ENCODE results near the gene TMEM222. TPM values are rescaled to one million over a fixed set of nuclear protein-coding genes. Genes with fewer than 3 reads are reported as not detected.

The TMEM222 gene
- total RNA-seq, 4 donors from 2014 or later = 17.3 to 27.1 (median 23.7) TPM

DNA sequence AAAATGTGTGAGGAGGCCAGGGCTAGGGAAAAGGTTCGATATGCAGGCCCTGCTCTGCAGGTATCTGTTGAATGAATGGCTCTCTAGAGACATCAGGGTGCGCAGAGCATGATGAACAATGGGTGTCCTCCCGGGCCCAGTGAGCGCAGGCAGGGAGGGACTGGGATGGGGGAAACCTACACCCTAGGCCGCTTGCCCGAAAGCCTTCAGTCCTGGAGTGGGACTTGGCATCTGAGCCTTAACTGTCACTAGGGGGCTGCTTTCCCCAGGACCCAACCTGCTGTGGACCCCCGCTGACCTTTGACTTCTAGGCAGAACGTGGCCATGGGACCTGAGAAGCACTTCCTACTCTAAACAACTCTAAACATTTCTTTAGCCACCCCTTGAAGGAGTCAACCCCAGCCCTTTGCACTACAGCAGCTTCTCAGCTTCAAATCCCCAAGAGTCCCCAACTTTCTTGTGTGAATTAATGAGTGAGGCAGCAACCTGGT, 45.2 kb downstream of the TMEM222 start:
- ATAC-seq (ENCODE audit: low FRiP score) = no peak

DNA sequence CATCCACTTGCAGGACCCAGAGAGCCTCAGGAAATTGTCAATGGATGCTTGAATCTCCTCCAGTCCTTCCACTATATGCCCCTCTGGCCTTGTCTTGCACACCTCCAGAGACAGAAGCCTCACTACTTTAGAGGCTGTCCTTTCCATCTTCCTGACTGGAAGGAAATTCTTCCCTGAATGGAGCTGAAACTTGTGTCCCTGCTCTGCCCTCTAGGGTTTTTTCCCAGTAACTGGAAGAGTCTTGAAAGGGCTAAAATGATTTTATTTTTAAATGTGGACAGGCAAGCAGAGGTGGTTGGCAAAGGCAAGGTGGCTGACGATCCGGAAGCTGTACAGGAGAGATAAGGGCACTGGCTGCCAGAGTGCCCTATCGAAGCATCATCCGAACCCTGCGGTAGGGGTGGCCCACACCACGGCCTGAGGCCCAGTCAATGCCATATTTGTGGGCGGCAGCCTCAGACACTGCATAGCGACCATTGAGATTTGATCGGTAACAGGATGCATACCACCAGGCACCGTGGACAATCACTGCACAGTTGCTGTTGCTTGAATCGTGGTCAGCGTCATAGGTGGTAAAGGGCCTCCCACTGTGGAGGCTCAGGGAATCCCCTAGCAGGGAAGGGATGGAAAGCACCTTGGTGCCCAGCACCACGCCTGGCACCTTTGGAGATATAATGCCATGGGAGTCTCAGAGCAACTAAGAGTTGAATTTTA, 47.1 kb downstream of the TMEM222 start:
- DNase-seq (ENCODE audit: low spot score) (no peak), ATAC-seq (ENCODE audit: low FRiP score) (no peak)
- TF ChIP-seq, protein P1, sequence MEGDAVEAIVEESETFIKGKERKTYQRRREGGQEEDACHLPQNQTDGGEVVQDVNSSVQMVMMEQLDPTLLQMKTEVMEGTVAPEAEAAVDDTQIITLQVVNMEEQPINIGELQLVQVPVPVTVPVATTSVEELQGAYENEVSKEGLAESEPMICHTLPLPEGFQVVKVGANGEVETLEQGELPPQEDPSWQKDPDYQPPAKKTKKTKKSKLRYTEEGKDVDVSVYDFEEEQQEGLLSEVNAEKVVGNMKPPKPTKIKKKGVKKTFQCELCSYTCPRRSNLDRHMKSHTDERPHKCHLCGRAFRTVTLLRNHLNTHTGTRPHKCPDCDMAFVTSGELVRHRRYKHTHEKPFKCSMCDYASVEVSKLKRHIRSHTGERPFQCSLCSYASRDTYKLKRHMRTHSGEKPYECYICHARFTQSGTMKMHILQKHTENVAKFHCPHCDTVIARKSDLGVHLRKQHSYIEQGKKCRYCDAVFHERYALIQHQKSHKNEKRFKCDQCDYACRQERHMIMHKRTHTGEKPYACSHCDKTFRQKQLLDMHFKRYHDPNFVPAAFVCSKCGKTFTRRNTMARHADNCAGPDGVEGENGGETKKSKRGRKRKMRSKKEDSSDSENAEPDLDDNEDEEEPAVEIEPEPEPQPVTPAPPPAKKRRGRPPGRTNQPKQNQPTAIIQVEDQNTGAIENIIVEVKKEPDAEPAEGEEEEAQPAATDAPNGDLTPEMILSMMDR (IDR thresholded peaks at IDR 0.05) = no peak

More for the DNA sequence above, 45.2 kb downstream of the TMEM222 start:
- no peak for DNase-seq (ENCODE audit: low spot score)
- TF ChIP-seq, protein P1 (IDR thresholded peaks at IDR 0.05) = no peak

- ATAC-seq (ENCODE audit: low FRiP score) (peak; percentile 70), DNase-seq (ENCODE audit: low spot score) (no peak)
- TF ChIP-seq, protein P1 (IDR thresholded peaks at IDR 0.05) = no peak
Measured at GRCh38 chr1:27372022-27372807, 50.3 kb downstream of the TMEM222 start.

- TF ChIP-seq, protein P1 (IDR thresholded peaks at IDR 0.05) = no peak
- ATAC-seq (ENCODE audit: low FRiP score) (peak; percentile 20), DNase-seq (ENCODE audit: low spot score) (no peak)
Measured at GRCh38 chr1:27372808-27373690, 51.1 kb downstream of the TMEM222 start.

DNA sequence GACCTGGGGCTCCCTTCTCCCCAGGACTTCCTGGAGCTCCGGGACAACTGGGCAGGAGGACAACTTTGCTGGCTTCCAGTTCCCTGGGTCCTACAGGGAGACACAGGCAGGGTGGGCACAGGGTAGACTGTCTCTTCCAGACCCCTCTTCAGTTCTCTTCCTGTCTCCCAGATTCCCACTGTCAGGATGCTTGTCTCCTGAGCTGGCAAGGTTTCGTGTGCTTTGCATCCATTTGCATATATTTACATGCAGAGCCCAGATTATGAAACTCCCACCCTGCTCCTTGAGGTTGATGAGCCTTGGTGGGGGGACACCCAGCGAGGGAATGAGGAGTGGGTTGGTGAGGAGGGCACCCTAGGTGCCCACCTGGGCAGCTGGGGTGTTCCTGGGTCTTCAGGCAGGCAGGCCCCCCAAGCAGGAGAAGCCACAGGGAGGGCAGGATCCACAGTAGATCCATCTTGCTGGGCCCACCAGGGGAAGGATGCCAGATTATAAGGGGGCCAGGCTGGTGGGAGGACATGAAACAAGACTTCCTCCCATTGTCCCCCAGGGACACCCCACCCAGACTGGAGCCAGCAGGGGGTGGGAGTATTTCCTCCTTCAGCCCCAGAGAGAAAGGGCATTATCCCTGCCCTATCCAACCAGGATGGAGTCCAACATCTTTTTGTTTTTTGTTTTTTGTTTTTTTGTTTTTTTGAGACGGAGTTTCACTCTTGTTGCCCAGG, 52.6 kb downstream of the TMEM222 start, which contains the start of gene FCN3:
FCN3 (minus strand) TSS at position 463 of the 725 bp plus-strand sequence; CDS start at position 457, 6 bp downstream.
- no peak for ATAC-seq (ENCODE audit: low FRiP score)

More for the DNA sequence above, 52.6 kb downstream of the TMEM222 start, which contains the start of gene FCN3:
- TF ChIP-seq, protein P1 (IDR thresholded peaks at IDR 0.05) = no peak
- no peak for DNase-seq (ENCODE audit: low spot score)

Data from omental fat pad (tissue), 4 donors.